ENCODE data around the gene FTHL17.

FTHL17 gene

DNA sequence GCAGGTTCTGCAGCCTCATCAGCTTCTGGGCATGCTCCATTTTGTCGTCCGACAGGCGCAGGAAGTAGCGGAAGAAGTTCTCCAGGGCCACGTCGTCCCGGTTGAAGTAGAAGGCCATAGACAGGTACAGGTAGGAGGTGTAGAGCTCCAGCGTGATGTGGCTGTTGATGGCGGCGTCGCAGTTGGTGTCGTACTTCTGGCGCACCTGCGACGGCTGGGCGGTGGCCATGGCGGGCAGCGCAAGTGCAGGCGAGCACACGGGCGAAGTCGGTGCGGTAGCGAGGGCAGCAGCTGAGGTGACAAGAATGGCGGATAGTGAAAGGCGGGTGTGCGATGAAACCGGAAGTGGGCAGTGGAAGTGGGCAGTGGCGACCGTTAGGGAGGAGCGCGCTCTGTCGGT is at the start of gene FTHL17:
Gene FTHL17, minus strand, starts transcription at position 317 of the 400 bp plus-strand sequence. Its CDS starts 88 bp downstream, at position 229.
- no peak for DNase-seq

DNA sequence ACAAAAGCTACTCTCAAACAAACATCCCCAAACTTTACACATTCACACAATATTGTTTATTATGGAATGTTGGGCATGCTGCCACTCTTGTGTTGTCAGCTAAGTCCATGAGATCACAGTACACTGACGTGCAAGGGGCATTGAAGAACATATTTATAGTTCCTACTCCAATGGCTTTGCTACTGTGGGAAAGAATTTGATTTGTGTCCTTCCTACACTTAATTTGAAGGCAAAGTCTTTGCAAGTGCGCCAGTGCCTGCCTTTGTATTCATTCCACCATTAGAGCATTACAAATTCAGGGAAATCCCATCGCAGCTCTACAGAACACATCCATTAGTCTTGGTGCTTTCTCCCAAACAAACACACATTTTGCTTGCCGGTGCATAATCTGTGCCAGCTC is 45.4 kb upstream of the FTHL17 start:
- no peak for DNase-seq

DNA sequence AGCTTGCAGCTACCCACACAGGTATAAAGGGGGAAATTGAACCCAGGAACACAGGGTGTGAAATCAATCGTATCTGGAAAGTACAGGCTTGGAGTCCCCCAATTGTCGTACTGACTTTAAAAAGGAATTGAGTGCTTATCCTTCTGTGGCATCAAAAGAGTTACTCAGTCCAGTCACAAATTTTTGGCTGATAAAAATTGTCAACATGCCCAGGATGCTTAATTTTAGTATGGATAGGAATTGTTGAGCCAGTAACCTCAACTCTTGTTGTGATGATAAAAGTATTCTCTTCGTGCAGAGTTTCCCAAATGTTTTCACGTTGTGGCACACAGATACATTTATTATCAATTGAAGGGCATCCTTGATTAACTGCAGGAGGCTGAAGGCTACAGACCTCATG is 43.6 kb upstream of the FTHL17 start:
- DNase-seq = no peak

DNA sequence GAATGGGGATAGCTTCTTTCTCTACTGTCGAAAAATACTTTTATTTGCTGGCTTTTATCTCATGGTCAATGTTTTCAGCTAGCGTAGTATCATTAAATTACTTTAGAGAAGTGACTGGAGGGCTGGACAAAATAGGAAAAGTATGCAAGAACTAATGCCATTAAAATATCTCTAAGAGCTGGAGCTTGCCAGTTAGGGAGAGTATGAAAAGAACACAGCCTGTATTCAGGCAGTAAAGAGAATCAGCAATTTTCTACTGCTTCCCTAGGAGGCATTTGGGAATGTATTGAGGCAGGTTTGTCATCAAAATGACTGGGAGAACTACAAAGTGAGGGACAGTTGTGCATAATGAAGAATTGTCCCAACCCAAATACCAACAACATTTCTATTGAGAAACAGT is 43.0 kb upstream of the FTHL17 start:
- DNase-seq = no peak

DNA sequence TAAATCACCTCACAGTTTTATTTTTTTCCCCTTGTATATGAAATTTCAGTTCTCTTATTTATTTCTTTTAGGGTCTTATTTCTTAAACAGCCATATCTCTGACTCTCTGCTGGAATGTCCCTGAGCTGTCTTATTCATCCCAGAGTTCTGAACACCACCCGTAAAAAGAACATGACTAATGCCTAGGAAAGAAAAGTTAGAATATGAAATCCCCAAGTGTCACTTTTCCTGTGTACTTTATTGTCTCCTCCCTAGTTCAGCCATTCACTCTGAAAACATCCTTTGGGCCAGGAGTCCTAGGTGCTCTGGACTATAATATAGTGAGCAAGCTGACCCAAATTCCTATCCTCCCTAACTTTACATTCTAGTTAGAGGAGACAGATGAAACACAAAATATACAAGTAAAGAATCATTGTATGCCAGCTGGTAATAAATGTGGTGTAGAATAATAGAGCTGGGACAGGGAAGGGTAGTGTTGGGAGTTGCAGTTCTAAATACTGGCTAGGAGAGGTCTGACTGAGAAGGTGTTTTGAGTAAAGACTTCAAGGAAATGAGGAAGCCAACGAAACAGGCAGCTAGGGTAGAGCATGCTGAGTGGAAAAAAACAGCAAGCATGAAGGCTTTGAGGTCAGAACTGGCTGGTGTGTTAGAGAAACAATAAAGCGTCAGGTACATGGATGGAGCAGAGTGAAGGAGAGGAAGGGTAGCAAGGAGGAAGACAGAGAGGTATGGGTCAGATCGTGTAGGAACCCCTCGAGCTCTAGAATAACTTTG is 40.6 kb upstream of the FTHL17 start:
- DNase-seq = no peak

DNA sequence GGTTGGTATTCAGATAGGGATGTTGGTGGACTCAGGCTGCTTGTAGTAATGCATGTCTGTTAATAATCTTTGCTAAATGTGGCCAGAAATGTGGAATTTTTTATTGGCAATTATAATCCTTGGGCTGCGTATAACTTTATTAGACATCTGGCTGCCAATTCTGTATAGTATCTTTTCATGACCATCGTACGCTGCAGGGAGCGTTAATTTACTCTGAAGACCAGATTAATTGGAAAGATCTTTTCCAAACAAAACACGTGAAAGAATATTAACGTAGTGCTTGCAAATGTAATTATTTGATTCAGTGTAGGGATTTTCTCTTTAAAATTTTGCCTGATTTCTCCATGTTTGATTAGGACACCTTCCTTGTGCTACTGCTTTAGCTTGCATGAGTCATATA is 38.8 kb upstream of the FTHL17 start:
- DNase-seq = no peak

DNA sequence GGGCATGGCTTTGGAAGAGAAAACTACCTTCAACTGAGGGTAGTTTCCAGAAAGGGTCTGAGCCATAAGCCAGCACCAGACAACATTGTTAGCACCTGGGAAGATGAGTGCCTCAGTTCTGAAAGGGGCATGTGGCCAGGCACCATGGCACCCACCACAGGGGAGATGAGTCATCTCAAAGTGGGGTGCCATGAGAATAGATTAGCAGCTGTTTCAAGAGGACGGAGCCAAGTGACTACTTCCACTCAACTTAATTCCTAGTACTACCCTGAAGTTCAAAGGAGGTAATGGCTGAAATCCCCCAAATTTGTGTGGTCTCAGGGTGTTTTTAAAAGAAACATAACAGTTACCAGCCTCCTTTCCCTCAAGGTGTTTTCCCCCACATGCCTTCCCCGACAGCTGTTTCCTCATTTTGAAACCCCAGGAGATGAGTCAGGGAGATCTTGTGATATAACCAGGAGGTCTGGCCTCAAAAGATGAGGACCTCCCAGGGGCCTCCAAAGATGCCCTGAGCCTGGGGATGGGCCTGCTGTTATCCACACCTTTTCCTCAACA is 27.8 kb upstream of the FTHL17 start:
- no peak for DNase-seq

DNA sequence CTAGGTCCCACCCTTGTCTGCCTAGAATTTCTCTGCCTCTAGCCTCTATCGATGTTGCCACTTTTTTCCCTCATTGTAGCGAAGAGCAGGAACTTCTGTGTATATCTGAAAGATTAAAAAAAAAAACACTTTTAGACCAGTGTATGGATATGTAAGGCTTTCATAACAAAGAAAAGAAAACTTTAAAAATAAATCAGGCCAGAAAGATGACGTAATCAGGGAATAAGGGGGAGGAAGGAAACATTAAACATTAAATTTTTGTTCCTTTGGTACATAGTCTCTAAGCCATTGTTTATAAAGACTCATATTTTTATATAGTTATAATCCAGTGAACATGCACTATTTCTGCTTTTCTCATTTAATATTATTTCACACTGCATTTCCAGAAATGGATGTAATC is 26.2 kb upstream of the FTHL17 start:
- no peak for DNase-seq

DNA sequence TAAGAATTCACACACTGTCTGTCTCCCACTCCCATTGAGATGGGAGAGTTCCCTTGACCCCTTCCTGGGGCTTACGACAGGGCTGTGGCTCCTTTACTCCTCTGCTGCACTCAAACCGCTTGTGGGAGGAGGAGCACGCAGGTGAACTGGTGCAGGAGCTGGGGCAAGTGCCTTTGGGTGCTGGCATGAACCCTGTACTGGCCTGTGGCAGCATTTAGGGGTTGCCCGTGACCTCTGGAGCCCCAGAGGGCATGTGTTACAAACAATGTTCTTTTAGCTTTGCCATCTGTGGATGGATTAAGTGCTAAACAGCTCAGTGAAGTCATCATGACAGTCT is 21.8 kb upstream of the FTHL17 start:
- DNase-seq = no peak

DNA sequence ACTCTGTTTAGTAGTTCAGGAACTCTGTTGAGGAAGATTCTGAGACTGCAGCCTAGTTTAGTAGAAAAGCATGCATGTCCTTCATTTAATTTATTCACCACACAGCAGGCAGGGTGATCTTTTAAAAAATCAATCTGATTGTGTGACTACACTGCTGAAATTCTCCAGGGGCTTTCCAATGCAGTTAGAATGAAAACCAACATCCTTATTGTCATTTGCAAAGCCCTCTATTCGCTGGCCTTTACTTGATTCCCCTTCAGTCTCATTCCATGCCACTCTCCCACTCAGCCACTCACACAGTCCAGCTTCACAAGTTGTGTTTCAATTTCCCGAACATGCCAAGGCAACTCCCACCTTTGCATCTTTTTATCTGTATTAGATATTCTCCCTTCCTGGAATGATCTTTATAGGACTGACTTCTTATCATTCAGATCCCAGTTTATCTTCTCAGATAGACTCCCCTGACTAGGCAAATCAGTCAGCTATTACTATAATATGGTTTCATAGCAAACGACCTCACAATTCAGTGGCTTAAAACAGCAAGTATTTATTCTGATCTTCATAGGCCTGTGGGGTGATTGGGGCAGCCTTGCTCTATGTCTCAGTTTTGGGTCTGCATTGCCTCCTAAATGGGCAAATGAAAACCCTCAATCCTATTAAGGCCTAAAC is 21.3 kb upstream of the FTHL17 start:
- DNase-seq = no peak

DNA sequence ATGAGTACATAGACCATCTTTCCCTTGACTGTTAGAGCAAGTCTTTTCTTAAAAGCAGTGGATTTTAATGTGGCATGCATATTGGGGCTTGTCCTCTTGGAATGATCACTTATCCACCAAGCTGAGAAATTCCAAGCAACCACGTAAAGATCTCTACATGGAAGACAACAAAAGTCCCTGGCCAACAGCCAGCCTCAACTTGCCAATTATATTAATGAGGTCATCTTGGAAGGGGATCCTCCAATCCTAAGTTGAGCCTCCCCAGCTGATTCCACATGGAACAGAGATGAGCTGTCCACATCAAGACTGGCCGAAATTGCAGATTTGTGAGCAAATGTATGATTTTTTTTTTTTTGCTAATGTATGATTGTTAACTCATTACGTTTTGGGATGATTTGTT is 20.6 kb upstream of the FTHL17 start:
- DNase-seq = no peak

DNA sequence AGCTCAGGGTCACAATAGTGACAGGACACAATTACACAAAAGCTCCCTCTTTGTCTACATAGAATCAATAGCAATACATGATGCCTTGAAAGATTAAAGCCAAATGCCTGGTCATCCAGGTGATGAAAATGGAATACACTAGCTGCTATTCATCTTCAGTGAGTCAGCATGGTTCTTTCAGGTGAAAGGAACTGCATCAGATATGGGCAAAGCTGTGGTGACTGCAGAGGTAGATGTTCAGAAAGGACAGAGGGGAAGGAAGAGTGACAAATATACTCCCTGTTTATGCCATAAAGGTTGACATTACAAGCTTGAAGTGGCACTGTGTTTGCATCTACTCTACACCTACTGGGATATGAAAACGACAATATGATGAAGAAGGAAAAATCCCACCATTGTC is 20.0 kb upstream of the FTHL17 start:
- no peak for DNase-seq

DNA sequence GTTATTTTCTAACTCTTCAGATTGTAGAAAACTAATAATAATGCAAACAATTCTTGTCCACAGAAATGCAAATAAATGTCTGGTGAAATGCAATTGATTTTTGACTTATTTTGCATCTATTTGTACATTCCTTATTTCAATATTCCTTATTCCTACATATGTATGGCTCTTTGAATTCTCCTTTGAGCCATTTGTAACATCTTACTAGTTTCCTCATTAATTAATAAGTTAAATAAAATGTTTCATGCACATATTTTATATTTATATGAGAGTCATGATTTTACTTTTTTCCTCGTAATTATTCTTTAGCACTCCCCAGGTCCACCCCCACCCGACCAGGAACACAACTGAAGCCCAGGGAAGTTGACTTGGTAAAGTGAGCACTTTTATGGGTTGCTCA is 2.7 kb upstream of the FTHL17 start:
- DNase-seq = no peak

DNA sequence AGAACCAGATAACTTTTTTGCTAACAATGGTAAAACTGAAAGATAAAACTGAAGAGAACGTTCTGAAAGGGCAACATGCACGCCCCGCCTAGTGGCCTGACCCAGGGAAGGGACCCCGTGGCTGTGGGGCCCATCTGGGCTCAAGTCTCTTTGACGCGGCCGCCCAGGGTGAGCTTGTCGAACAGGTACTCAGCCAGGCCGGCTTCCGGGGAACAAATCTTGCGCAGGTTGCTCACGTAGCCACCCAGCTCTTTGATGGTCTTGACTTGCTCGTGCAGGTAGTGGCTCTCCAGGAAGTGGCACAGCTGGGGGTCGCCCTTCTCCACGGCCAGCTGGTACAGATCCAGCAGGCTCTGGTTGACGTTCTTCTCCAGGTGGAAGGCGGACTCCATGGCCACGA is 579 bp downstream of the FTHL17 start:
- DNase-seq = no peak

DNA sequence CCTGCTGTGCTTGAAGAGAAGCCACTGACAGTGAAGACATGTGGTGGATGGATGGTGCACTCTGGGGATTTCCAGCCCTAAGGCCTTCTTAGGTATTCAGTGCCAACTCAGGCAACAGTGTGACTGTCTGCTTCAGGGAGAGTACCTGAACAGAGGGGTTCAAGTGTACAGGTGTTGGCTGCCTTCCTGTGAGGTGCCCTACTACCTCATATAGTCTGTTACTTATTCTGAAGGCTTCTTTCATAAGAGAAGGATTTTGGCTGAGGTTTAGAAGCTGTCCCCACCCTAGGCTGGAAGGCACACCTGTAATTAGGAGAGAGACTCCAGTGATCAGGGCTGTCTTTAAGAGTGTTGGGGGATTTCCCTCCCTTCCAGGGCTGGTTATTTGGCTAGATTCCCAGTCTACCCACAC is 1.8 kb downstream of the FTHL17 start:
- no peak for DNase-seq

DNA sequence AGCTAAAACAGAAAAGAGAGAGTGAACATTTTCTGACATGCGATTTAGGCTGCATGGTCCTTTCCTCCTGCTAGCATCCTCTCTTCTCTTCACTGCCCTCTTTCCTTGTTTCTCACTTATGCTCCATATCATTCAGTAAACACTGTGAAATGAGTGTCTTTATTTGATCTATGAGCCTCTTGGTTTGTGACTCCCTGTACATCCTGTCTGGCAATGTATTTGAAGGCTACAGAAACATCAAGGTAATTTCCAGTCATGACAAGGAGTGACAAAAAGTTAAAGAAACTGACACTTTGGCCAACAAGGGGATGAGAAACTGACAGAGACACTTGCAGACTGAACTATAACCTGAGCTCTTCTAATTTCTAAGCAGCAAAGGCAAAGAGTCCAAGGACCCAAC is 8.7 kb downstream of the FTHL17 start:
- no peak for DNase-seq

DNA sequence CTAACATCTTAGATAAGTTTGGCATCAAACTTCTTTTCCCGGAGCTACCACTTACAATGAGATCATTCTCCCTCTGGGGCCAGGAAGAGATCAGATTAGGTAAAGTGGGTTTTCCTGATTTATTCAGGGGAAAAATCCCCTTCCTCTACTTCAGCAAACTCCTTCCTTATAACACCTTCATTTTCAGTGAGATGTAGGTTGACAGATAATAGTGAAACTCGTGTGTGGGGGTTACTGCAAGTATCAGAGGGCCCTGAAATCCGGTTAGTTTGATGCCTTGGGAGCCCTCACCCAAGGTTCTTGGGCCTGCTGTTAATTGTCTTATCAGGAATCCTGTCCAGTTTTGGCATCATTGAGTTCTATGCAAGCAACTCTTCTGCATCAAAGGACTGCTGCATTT is 10.8 kb downstream of the FTHL17 start:
- no peak for DNase-seq

DNA sequence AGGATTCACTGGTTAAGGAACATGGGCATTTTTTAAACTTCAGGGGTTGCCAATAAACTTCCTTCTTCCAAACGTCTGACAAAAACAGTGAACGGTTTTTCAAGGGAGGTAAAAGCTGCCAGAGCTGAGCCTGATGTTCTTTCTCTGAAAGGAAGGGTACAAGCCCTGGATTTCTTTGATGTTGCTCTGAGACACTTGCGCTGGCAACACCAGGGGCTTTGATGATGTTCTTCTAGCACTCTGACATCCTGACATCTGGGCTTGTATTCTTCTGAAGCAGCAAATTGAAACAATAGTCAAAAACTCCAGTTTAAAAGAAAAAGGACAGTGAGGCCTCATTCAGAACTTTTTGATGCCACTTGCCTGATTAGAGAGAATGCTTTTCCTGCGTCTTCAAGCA is 11.8 kb downstream of the FTHL17 start:
- DNase-seq = no peak

DNA sequence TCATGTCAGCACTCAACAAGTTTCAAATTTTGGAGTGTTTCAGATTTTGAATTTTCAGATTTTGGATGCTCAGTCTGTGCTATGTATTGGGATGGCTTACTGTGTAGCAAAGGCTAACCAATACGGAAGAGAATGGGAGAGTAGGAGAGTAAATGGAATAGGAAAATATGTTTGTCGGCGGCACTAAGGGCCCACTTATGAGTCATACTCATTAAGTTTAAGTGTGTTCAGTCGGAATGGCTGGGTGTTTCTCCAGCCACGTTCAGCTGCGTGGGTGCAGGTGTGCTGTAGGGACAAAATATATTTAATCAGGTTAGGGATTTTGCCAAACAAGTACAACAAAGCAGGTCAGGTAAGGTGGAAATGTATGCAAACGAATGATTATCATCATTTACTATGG is 13.6 kb downstream of the FTHL17 start:
- no peak for DNase-seq

DNA sequence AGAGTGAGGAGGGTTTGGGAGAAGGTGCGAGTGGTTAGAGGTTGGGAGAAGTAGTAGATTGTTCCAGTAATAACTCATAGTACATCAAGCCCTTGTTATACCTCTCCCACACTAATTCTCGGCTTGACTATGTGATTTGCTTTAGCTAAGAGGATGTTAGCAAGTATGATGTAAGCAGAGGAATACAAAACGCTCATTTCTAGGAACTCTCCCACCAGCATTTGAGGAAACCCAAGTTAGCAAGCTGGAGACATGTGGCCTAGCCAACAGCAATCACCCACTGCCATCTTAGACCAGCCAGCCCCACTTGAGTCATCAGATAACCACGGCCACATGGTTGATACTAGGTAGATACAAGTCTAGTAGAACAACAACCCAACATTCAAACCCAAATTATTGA is 14.2 kb downstream of the FTHL17 start:
- DNase-seq = no peak

DNA sequence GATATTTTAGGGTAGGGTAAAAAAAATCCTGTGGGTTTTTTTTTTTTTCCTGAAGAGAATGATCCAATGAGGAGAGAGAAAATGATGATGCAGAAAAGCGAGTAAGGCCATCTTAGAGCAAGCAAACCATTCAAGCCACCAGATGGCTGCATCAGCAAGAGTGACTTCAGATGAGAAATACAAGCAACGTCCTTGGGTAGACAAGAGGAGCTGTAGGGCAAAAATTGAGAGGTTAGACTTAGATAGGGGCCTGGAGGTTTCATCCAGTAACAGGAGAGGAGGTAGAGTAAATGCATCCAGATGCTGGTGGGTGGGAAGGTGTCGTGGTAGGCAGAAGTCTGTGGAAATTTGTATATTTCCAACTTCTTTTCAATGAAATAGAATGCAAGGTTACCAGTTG is 14.6 kb downstream of the FTHL17 start:
- no peak for DNase-seq

DNA sequence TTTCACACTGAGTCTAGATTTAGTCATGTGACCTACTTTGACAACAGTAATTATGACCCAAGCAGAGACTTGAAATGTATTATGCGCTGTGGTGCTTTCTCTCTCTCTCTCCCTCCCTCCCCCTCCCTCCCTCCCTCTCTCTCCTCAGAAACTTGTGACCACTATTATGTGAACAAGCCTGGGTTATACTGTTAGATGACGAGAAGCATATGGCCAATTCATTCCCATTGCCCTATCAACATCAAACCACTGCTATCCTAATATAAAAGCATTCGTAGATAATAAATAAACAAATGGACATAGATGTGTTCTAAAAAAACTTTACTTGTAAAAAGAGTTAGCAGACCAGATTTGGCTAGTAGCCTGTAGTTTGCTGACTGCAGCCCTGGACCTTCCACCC is 18.2 kb downstream of the FTHL17 start:
- DNase-seq = no peak

DNA sequence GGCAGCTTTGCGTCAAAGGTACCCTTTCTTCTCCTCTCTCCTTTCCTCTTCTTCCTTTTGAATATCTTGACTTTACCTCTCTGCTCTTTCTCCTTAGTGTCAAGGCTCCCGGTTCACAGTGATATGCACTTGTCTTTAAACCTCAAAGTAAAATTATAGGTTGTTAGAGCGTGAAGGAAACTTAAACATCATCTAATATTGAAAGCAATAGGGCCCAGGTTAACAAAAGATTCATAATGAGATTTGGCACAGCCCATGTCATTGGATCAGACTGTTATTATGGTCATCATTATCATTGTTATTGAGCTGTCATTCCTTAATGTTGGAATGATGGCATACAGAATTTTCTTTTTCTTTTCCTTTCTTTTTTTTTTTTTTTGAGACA is 32.5 kb downstream of the FTHL17 start:
- no peak for DNase-seq

DNA sequence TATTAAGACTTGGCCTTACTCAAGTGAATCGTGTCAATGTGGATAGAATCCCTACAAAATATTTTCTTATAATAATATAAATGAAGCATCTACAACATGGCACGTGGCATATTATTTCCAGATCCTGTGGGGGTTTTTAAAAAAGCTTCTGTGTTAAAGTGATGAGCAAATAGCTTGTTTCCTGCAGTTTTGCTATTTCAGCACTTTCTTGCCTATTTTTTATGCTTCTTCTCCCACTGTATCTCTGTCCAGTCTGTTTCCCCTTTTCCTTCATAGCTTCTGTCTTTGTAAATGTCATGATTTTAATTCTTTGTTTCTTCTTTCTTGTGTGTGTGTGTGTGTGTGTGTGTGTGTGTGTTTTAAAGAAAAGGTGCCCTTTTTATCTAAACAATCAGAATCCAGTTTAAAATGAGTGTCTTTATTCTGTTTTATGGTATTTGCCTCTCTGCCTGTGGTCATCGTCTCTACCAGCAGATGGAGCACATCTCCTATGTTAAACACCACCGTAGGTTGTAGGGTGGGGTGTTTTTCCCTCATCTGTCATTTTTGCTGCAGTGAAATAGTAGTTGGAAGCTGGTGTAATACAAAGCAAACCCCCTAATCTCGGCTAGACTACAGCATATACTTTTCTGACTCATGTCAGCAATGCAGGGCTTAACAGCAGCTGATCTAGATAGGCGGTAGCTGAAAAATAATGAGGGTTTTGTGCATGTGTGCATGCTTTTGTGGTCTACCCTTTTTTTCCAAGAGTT is 33.1 kb downstream of the FTHL17 start:
- DNase-seq = no peak

All from NCI-H2029 treated with DMSO at 0.1 percent for 48 hours (cell line).